OCI-M1 (cell line): Measurements from ENCODE around the gene GALNT18.
A peak's percentile ranks its signal among the peaks of the same experiment; 100 is the strongest.

Experiments used
- DNase-seq: peaks from one replicate; lab custom pipeline; 2025; lab: John Stamatoyannopoulos, UW

GALNT18 gene

GRCh38 chr11:11408436-11409221 lies 213.2 kb downstream of the GALNT18 start:
- DNase-seq, result no peak

- DNase-seq, result no peak
Measured at GRCh38 chr11:11407763-11408084, 214.1 kb downstream of the GALNT18 start.

GRCh38 chr11:11407065-11407762 lies 214.6 kb downstream of the GALNT18 start:
- no peak for DNase-seq

- no peak for DNase-seq
Measured at GRCh38 chr11:11406652-11407051, 215.2 kb downstream of the GALNT18 start.

- DNase-seq, result no peak
Measured at GRCh38 chr11:11403763-11404725, 217.8 kb downstream of the GALNT18 start.

- DNase-seq, result peak; percentile 57
Measured at GRCh38 chr11:11401960-11402535, 219.8 kb downstream of the GALNT18 start.

- peak; percentile 20 for DNase-seq
Measured at GRCh38 chr11:11400635-11401232, 221.1 kb downstream of the GALNT18 start.

- no peak for DNase-seq
Measured at GRCh38 chr11:11400121-11400520, 221.7 kb downstream of the GALNT18 start.

- DNase-seq, result no peak
Measured at GRCh38 chr11:11397781-11398180, 224.0 kb downstream of the GALNT18 start.

- no peak for DNase-seq
Measured at GRCh38 chr11:11397036-11397415, 224.8 kb downstream of the GALNT18 start.

- DNase-seq, result no peak
Measured at GRCh38 chr11:11396301-11397035, 225.3 kb downstream of the GALNT18 start.

- DNase-seq, result no peak
Measured at GRCh38 chr11:11395126-11395525, 226.7 kb downstream of the GALNT18 start.

GRCh38 chr11:11394241-11394640 lies 227.6 kb downstream of the GALNT18 start:
- no peak for DNase-seq

- no peak for DNase-seq
Measured at GRCh38 chr11:11391796-11392463, 229.9 kb downstream of the GALNT18 start.

GRCh38 chr11:11391169-11391568 lies 230.6 kb downstream of the GALNT18 start:
- DNase-seq, result no peak

GRCh38 chr11:11390068-11390771 lies 231.6 kb downstream of the GALNT18 start:
- DNase-seq, result no peak

GRCh38 chr11:11389238-11389637 lies 232.6 kb downstream of the GALNT18 start:
- DNase-seq, result no peak

- DNase-seq, result no peak
Measured at GRCh38 chr11:11387622-11388305, 234.0 kb downstream of the GALNT18 start.

- no peak for DNase-seq
Measured at GRCh38 chr11:11387207-11387606, 234.6 kb downstream of the GALNT18 start.
